Large intestine (tissue), 12 donors: ENCODE data around the gene TMEM204. TPM values are rescaled to one million over a fixed set of nuclear protein-coding genes. Genes with fewer than 3 reads are reported as not detected.

Source experiments
- DNase-seq, 2 donors: peaks; one replicate each; pipeline versions ENCODE4 v3.0.0 to v3.0.0-alpha.2; 2013
- H3K27ac ChIP-seq: one replicate; pipeline ENCODE4 v1.5.1; 2013; ENCODE audit warnings: low read length
- H3K27me3 ChIP-seq: 2 replicates; pipeline ENCODE4 v1.6.1; 2013; ENCODE audit warnings: low read length; ENCODE audit not compliant: control insufficient read depth, insufficient read depth
- H3K36me3 ChIP-seq: 2 replicates; pipeline ENCODE4 v1.6.1; 2013; ENCODE audit warnings: low read length; ENCODE audit not compliant: control insufficient read depth, insufficient read depth
- H3K4me1 ChIP-seq: one replicate; pipeline ENCODE4 v1.6.1; 2013; ENCODE audit warnings: low read length; ENCODE audit not compliant: control insufficient read depth, insufficient read depth
- H3K4me3 ChIP-seq: one replicate; pipeline ENCODE4 v1.5.1; 2013; ENCODE audit warnings: low read length
- H3K9me3 ChIP-seq: one replicate; pipeline ENCODE4 v1.6.1; 2013; ENCODE audit warnings: mild to moderate bottlenecking, low read depth, low read length, moderate library complexity; ENCODE audit not compliant: control insufficient read depth
- WGBS: methylation state at CpG from one replicate; pipeline ENCODE4 v1.1.5; 2013; ENCODE audit warnings: low lambda C conversion rate; ENCODE audit not compliant: insufficient coverage; 5-methylcytosine and 5-hydroxymethylcytosine counted together
- long read RNA-seq, 11 donors: transcript quantifications; one replicate each; lab custom pipeline, GENCODE V29; 2026
- polyA plus RNA-seq: library from polyadenylated mRNA; unstranded; fragments of 120-200 nt; gene quantifications from one replicate; pipeline ENCODE4 v1.2.1, GENCODE V29; 2013

TMEM204 gene
- 9.4 TPM for polyA plus RNA-seq
- long read RNA-seq, donor 1, partial matches to known transcripts: 0 of 4 reads
- long read RNA-seq, donor 1, other reads (novel, unspliced or antisense): 0 of 4 reads
- long read RNA-seq, donor 2, transcript TMEM204-202 (3 exons, 1,938 nt): major isoform, 9 of 9 reads
- long read RNA-seq, donor 2, partial matches to known transcripts: 0 of 9 reads
- long read RNA-seq, donor 2, other reads (novel, unspliced or antisense): 0 of 9 reads
- long read RNA-seq, donor 3: 0 reads
- long read RNA-seq, donor 4, partial matches to known transcripts: 0 of 1 reads
- long read RNA-seq, donor 4, other reads (novel, unspliced or antisense): 0 of 1 reads
- long read RNA-seq, donor 5, transcript TMEM204-202 (3 exons, 1,938 nt): major isoform, 8 of 8 reads
- long read RNA-seq, donor 5, partial matches to known transcripts: 0 of 8 reads
- long read RNA-seq, donor 5, other reads (novel, unspliced or antisense): 0 of 8 reads
- long read RNA-seq, donor 6, transcript TMEM204-202 (3 exons, 1,938 nt): major isoform, 6 of 6 reads
- long read RNA-seq, donor 6, partial matches to known transcripts: 0 of 6 reads
- long read RNA-seq, donor 6, other reads (novel, unspliced or antisense): 0 of 6 reads
- long read RNA-seq, donor 7, transcript TMEM204-202 (3 exons, 1,938 nt): major isoform, 6 of 6 reads
- long read RNA-seq, donor 7, partial matches to known transcripts: 0 of 6 reads
- long read RNA-seq, donor 7, other reads (novel, unspliced or antisense): 0 of 6 reads
- long read RNA-seq, donor 8, transcript TMEM204-202 (3 exons, 1,938 nt): major isoform, 5 of 5 reads
- long read RNA-seq, donor 8, partial matches to known transcripts: 0 of 5 reads
- long read RNA-seq, donor 8, other reads (novel, unspliced or antisense): 0 of 5 reads
- long read RNA-seq, donor 9, transcript TMEM204-202 (3 exons, 1,938 nt): major isoform, 6 of 6 reads
- long read RNA-seq, donor 9, partial matches to known transcripts: 0 of 6 reads
- long read RNA-seq, donor 9, other reads (novel, unspliced or antisense): 0 of 6 reads
- long read RNA-seq, donor 10, transcript TMEM204-202 (3 exons, 1,938 nt): major isoform, 7 of 7 reads
- long read RNA-seq, donor 10, partial matches to known transcripts: 0 of 7 reads
- long read RNA-seq, donor 10, other reads (novel, unspliced or antisense): 0 of 7 reads
- long read RNA-seq, donor 11, partial matches to known transcripts: 0 of 3 reads
- long read RNA-seq, donor 11, other reads (novel, unspliced or antisense): 0 of 3 reads

DNA sequence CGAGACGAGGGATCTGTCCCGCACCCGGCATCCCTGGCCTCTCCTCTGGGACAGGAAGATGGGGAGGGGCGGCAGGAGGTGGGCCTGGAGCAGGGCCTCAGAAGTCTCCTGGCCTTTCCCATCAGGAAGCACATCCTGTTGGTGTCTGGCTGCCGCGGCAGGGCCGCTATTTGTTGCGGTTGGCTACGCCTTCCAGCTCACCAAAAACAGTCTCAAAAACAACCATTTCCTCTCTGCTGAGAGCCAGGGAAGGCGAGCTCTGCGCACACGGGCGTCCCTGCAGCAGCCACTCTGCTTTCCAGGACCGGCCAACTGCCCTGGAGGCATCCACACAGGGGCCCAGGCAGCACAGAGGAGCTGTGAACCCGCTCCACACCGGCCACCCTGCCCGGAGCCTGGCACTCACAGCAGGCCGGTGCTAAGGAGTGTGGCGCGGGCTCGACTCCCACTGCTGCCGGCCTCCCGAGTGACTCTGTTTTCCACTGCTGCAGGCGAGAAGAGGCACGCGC lies at the start of gene TMEM204:
Gene TMEM204 (plus strand): TSS at position 224 of the 509 bp plus-strand sequence. CDS start 610 bp downstream, outside the sequence.
- WGBS: no CpG with 5 or more reads among the region's 27 CpGs
- Histone ChIP-seq H3K4me1 (peaks cover 16% of the 10 kb centered on the region), H3K36me3 (peaks cover 20% of the 10 kb centered on the region), H3K27ac (peak within 1 kb of the TSS; percentile 73), H3K27me3 (no peaks in the 10 kb centered on the region), H3K9me3 (no peaks in the 10 kb centered on the region), H3K4me3 (peak within 1 kb of the TSS; percentile 46)
- DNase-seq: peak; percentile 43 to 55

DNA sequence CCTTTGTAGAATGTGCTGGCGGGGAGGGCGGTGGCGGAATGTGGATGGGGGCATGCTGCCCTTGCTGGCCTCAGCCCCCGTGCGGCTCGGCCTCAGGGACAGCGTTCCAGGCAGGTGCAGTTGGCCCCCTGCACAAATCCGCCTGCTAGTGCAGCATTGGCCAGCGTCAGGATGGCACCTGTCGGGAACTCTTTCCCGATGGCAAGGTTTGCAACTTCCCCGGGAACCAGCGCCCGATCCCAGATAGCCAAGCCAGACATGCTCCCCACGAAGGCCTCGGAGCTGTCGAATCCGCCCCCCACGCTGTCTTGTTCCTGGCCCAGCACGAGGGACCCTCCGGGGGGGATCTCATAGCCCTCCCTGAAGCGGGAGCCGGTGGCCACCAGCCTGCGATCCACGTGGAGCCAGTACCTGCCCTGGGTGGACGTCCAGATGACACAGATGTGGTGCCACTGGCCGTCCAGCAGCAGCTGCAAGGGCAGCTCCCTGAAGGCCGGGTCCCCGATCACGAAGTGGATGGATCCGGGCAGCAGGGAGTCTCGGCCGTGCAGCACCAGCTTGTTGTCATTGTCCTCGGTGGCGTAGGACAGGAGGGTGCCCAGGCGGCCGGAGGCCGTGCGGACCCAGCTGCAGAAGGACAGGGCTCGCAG lies 47.5 kb upstream of the TMEM204 start:
- Histone ChIP-seq H3K4me1 (no peaks in the 10 kb centered on the region), H3K36me3 (no peaks in the 10 kb centered on the region), H3K4me3 (no peak overlapping the region), H3K9me3 (peaks cover 7% of the 10 kb centered on the region), H3K27ac (no peak overlapping the region), H3K27me3 (peaks cover 10% of the 10 kb centered on the region)
- no peak for DNase-seq
- no CpG with 5 or more reads among the region's 40 CpGs for WGBS

DNA sequence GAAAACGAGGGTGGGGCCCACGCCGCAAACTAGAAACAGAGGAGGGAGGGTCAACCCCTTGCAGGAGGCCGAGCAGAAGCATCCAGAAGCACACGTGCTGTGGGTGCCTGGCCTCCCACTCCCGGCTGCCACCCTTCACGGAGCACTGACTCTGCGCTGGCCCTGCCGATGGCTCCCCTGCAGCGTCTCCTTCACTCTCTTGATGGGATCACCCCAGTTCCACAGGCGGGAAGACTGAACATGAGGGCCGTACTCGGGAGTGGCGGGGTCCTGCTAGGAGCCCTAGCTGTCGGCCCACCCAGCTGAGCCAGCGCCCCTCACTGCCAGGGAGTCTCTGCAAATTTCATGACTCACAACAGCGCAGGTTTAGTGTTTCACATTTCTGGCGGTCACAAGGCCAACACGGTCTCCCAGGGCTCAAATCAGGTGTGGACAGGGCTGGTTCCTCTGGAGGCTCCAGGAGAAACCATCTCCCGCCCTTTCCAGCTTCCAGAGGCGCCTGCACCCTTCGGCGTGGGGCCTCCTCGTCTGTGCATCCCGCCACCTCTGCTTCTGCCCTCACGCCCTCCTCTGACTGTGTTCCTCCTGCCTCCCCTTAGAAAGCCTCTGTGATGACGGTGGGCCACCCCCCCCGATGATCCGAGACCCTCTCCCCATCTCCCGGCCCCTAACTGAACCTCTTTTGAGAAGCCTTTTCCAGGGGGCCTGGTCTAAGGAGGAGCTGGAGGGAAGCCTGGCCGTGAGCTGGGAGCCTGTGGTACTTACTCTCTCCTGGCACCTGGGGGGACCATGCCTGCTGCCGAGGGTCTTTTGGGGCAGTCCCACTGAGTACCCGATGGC lies 46.7 kb upstream of the TMEM204 start:
- no peaks in the 10 kb centered on the region for H3K4me1 ChIP-seq
- H3K27me3 ChIP-seq: peaks cover 10% of the 10 kb centered on the region
- no peak overlapping the region for H3K27ac ChIP-seq
- DNase-seq: no peak
- H3K9me3 ChIP-seq: peaks cover 7% of the 10 kb centered on the region
- H3K4me3 ChIP-seq: no peak overlapping the region
- no peaks in the 10 kb centered on the region for H3K36me3 ChIP-seq
- WGBS: no CpG with 5 or more reads among the region's 33 CpGs

DNA sequence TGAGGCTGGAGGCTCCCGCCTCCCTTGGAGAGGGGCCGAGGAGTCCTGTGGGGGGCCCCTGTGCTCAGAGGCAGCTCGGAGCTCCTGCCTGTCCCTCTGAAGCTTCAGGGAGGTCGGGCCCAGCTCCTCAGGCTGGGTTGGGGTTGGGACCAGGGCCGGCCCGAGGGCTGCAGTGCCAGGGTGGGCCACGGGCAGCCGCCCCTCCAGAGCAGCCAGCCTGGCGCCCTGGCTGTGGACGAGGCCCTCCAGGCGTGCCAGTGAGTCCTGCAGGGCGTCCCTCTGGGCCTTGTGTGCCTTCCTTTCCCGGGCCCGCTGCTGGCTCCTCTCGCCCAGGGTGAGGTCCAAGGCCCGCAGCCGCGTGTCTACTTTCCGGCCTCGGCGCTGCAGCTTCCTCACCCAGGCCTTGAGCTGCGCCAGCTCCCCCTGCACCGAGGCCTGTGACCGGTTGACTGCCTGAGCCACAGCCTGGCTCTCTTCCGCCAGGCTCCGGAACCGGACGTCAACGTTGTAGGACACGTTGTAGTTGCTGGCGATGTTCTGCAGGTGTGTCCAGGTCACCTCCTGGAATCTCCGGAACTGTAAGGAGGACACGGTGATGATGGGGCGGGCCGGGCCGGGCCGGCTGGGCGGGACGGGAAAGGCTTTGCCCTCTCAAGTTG lies 45.9 kb upstream of the TMEM204 start:
- Histone ChIP-seq H3K4me3 (no peak overlapping the region), H3K27me3 (peaks cover 5% of the 10 kb centered on the region), H3K9me3 (peaks cover 7% of the 10 kb centered on the region), H3K27ac (no peak overlapping the region), H3K36me3 (no peaks in the 10 kb centered on the region), H3K4me1 (peaks cover 3% of the 10 kb centered on the region)
- WGBS: 95% methylated on average over 4 of the region's 39 CpGs
- no peak for DNase-seq

DNA sequence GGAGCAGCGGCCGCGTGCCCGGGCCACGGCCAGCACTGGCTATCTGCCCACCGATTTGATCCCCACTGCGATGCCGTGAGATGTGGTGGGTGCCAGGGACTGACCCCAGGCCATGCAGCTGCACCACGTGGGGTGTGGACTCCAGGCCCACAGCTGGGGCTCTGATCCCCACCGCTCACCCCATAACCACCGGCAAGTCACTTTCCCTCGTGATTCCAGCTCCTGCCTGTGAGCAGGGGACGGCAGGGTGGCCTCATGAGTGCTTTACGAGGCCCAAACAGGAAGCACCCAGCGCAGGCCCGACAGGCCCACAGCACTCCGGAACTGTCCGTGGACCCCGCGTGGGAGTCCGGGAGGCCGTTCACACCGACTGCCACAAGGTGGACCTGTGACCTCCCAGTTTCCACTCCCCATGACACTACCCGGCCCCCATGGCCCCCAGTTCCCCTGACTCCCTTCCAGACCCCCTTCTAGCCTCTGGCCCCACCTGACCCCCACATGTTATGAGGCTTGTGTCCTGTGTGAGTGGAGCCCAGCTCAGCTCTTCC lies 45.3 kb upstream of the TMEM204 start:
- DNase-seq: no peak
- Histone ChIP-seq H3K36me3 (no peaks in the 10 kb centered on the region), H3K27ac (no peak overlapping the region), H3K27me3 (peaks cover 4% of the 10 kb centered on the region), H3K4me1 (peaks cover 8% of the 10 kb centered on the region), H3K9me3 (peaks cover 7% of the 10 kb centered on the region), H3K4me3 (no peak overlapping the region)
- WGBS: no CpG with 5 or more reads among the region's 24 CpGs

DNA sequence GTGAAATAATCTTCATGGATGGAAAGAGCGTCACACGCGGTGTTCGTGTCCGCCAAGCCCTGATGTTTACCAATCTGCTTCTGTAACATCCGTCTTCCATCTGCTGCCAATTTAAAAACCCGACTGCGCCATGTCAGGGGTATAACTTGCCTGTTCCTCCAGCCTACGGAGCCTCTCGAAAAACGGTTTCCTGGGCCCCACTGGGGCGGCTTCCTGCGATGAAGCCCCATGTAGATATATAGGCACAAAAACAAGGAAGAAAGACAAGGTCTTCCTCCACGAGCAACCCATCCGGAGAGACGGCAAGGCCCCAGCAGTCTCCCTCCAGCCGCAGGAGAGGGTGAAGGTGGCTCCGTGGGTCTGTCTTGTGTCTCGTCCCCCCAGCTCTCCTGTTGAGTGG lies 44.8 kb upstream of the TMEM204 start, which contains the start of gene PTX4:
Gene PTX4 (minus strand): TSS at position 326 of the 400 bp plus-strand sequence. CDS start 35 bp downstream, at position 291.
- DNase-seq: no peak
- no CpG with 5 or more reads among the region's 19 CpGs for WGBS
- peaks cover 8% of the 10 kb centered on the region for H3K4me1 ChIP-seq

DNA sequence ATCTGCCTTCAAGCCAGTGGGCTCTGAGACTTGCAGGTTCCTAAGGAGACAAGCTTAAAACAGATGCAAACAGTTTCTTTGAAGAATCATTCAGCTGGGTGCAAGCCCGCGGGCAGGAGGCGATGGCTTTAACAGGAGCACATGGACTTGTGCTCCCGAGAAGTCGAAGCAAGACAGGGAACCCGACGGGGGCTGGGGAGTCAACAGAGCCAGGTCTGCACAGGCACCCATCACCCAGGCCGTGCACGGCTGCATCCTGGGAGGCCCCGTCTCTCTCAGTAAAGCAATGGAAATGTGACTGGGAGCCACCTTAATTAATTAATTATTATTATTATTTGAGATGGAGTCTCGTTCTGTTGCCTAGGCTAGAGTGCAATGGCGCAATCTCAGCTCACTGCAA lies 44.4 kb upstream of the TMEM204 start:
- peaks cover 8% of the 10 kb centered on the region for H3K4me1 ChIP-seq
- H3K36me3 ChIP-seq: no peaks in the 10 kb centered on the region
- DNase-seq: no peak
- WGBS: no CpG with 5 or more reads among the region's 12 CpGs
- no peak overlapping the region for H3K4me3 ChIP-seq
- no peaks in the 10 kb centered on the region for H3K27me3 ChIP-seq
- H3K9me3 ChIP-seq: peaks cover 7% of the 10 kb centered on the region
- no peak overlapping the region for H3K27ac ChIP-seq

More for the DNA sequence above, 44.8 kb upstream of the TMEM204 start, which contains the start of gene PTX4:
- Histone ChIP-seq H3K27ac (no peak within 1 kb of the TSS), H3K27me3 (peaks cover 3% of the 10 kb centered on the region), H3K36me3 (no peaks in the 10 kb centered on the region), H3K9me3 (peaks cover 7% of the 10 kb centered on the region), H3K4me3 (no peak within 1 kb of the TSS)

DNA sequence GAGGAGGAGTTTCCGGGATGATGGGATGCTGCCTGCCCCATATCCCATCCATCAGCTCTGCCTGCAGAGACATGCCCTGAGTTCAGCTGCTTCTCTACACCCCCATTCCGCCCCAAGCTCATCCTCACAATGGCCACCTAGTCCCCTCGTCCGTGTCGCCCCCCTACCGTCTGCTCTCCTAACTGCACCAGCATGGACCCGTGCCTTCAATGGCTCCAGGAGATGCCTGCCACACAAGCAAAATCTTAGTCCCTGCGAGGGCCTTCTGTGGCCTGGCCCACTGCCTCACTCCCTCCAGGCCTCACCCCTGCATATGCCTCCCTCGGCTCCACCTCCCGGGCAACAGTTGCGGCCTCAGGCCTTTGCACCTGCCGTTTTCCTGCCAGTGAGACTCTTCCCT lies 42.1 kb upstream of the TMEM204 start:
- WGBS: 90% methylated on average over 2 of the region's 12 CpGs
- Histone ChIP-seq H3K4me1 (peaks cover 12% of the 10 kb centered on the region), H3K27me3 (no peaks in the 10 kb centered on the region), H3K36me3 (peaks cover 18% of the 10 kb centered on the region), H3K27ac (no peak overlapping the region), H3K9me3 (no peaks in the 10 kb centered on the region), H3K4me3 (no peak overlapping the region)
- no peak for DNase-seq
